Adrenal gland (tissue), 12 donors: ENCODE measurements around the gene TMEM63C. TPM values are rescaled to one million over a fixed set of nuclear protein-coding genes. Genes with fewer than 3 reads are reported as not detected.

Experiments
- DNase-seq, 7 donors: peaks; one replicate each; pipeline ENCODE4 v3.0.0-alpha.2; 2019 to 2020
- H3K27ac ChIP-seq, 5 donors: fragments of 200-600 bp; sonication (generic) in 4 of 5; 1 replicate in 3 of 5; 2 replicates in 2 of 5; pipeline versions ENCODE4 v1.5.1 to v1.8.0; 2016 to 2020; ENCODE audit warnings: mild to moderate bottlenecking in 1 of 5
- H3K27me3 ChIP-seq: fragments of 200-600 bp; 2 replicates; pipeline ENCODE4 v1.8.0; 2021
- H3K36me3 ChIP-seq, 2 donors: fragments of 200-600 bp; replicated peaks in 1 of 2; 1 replicate in 1 of 2; 2 replicates in 1 of 2; pipeline versions ENCODE4 v1.5.1 to v1.8.0; 2018 to 2022
- H3K4me1 ChIP-seq, 2 donors: fragments of 200-600 bp; replicated peaks in 1 of 2; 1 replicate in 1 of 2; 2 replicates in 1 of 2; pipeline versions ENCODE4 v1.5.1 to v1.8.0; 2018 to 2021
- H3K4me3 ChIP-seq, 4 donors: fragments of 200-600 bp; sonication (generic) in 3 of 4; one replicate each; pipeline ENCODE4 v1.5.1; 2016 to 2018
- H3K9me3 ChIP-seq, 3 donors: fragments of 200-600 bp; sonication (generic) in 1 of 3; replicated peaks in 1 of 3; 1 replicate in 2 of 3; 2 replicates in 1 of 3; pipeline versions ENCODE4 v1.5.1 to v1.8.0; 2016 to 2021
- POLR2A ChIP-seq, 2 donors: fragments of 450-650 bp; IDR thresholded peaks; one replicate each; pipeline ENCODE4 v1.6.1; 2017; ENCODE audit warnings: antibody characterized with exemption in 2 of 2, mild to moderate bottlenecking in 2 of 2, moderate library complexity in 1 of 2
- WGBS, 4 donors: extraction: QIAGEN DNeasy Blood & Tissue Kit in 2 of 4; methylation state at CpG; one replicate each; pipeline versions ENCODE4 v1.1.5 to v1.1.7; 2013 to 2017; 5-methylcytosine and 5-hydroxymethylcytosine counted together
- intact Hi-C, 2 donors: fragments of 100-400 bp; cut with DNase I; formaldehyde crosslinking; loops; one replicate each; pipeline versions ENCODE4 v1.14.1 to v1.15.0; 2022 to 2023
- polyA plus RNA-seq, 3 donors: library from polyadenylated mRNA; stranded (reverse); fragments of 200-250 nt in 2 of 3; fragments of 350-450 nt in 1 of 3; fragmentation: Illumina TruSeq in 1 of 3; extraction: RNeasy Lipid Tissue Mini Kit (QIAGEN cat#74804) in 1 of 3; gene quantifications; one replicate each; pipeline ENCODE4 v1.2.3, GENCODE V29; 2013 to 2014
- total RNA-seq, 9 donors: library from RNA; depleted of rRNA in 4 of 9; stranded (reverse); fragments of >200 nt in 4 of 9; fragments of 120-200 nt in 1 of 9; fragmentation: NEBNext Ultra II Directional in 1 of 9; extraction: Animal tissue kit (Norgen Biotek cat#: 25700) in 1 of 9; gene quantifications; one replicate each; pipeline versions ENCODE4 v1.1.0 to v1.2.4, GENCODE V29; 2013 to 2023
- TF ChIP-seq, protein P1 (sequence below), 6 experiments: fragments of 450-650 bp in 4 of 6; fragments of 200-600 bp in 2 of 6; sonication (generic) in 1 of 6; IDR thresholded peaks; 1 replicate in 5 of 6; 2 replicates in 1 of 6; pipeline versions ENCODE4 v1.5.1 to v1.8.0; 2016 to 2021; ENCODE audit warnings: antibody characterized with exemption in 6 of 6, mild to moderate bottlenecking in 2 of 6, moderate library complexity in 1 of 6
- donor health status: healthy with polysubstance abuse.
- donor health status: Bipolar disorder and iron deficiency.
- donor health status: DM: yes; HTN: yes; CAD: no.
- donor health status: DM: no; HTN: no; CAD: no.
- donor health status: DM: no; HTN: no; CAD: no.
- donor health status: DM: yes; HTN: yes; CAD: no.

TMEM63C gene
- total and polyA plus RNA-seq, 12 donors: 2.7 to 21.2 (median 8.3) TPM

DNA sequence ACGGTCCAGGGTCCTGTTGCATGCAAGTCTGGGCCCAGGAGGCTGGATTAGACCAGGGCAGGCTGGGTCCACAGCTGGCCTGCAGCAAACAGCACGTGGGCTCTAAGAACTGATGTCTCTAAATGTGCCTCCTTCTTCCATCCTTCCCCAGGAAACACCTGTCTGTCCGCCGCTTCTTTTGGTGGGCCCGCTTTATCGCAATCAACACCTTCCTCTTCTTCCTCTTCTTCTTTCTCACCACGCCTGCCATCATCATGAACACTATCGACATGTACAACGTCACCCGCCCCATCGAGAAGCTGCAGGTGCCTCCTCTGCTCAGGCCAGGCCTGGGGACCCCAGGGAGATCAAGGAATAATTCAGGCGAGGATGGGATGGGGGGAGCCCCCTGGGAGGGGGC lies 61.2 kb downstream of the TMEM63C start:
- Histone ChIP-seq H3K27ac (no peak overlapping the region), H3K4me1 (no peaks in the 10 kb centered on the region), H3K4me3 (no peak overlapping the region), H3K9me3 (no peaks in the 10 kb centered on the region), H3K27me3 (no peaks in the 10 kb centered on the region), H3K36me3 (no peaks in the 10 kb centered on the region)
- intact Hi-C loops: no loop called here
- TF ChIP-seq POLR2A (IDR thresholded peaks at IDR 0.05): no peak
- TF ChIP-seq, protein P1, sequence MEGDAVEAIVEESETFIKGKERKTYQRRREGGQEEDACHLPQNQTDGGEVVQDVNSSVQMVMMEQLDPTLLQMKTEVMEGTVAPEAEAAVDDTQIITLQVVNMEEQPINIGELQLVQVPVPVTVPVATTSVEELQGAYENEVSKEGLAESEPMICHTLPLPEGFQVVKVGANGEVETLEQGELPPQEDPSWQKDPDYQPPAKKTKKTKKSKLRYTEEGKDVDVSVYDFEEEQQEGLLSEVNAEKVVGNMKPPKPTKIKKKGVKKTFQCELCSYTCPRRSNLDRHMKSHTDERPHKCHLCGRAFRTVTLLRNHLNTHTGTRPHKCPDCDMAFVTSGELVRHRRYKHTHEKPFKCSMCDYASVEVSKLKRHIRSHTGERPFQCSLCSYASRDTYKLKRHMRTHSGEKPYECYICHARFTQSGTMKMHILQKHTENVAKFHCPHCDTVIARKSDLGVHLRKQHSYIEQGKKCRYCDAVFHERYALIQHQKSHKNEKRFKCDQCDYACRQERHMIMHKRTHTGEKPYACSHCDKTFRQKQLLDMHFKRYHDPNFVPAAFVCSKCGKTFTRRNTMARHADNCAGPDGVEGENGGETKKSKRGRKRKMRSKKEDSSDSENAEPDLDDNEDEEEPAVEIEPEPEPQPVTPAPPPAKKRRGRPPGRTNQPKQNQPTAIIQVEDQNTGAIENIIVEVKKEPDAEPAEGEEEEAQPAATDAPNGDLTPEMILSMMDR (IDR thresholded peaks at IDR 0.05): no peak
- 68 to 87% (median 80%) methylated on average over 11 to 12 of the region's 12 CpGs for WGBS, 4 donors
- DNase-seq: no peak

DNA sequence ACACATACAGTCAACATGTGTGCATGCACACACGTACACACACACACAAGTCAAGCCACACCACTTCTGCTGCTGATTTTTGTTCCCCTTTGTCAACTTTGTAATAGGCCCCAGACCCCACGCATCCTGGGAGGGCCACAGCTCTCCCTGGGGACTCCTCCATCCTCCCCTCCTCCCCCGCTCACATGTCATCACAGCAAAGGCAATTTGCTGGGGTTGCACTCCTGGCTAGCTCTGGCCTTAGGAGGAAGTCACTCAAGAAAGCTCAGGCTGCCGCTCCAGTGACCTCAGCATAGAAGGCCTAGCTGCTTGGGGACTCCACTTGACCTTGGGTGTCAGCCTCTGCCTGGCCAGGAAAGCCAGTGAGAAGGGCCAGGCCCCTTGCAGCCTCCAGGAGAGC lies 62.3 kb downstream of the TMEM63C start:
- Histone ChIP-seq H3K4me3 (no peak overlapping the region), H3K36me3 (no peaks in the 10 kb centered on the region), H3K27me3 (no peaks in the 10 kb centered on the region), H3K4me1 (no peaks in the 10 kb centered on the region), H3K9me3 (no peaks in the 10 kb centered on the region), H3K27ac (no peak overlapping the region)
- WGBS, 4 donors: 82 to 97% (median 87%) methylated on average over 4 of the region's 4 CpGs
- DNase-seq: no peak
- intact Hi-C loops: no loop called here
- no peak for TF ChIP-seq POLR2A (IDR thresholded peaks at IDR 0.05)
- TF ChIP-seq, protein P1 (IDR thresholded peaks at IDR 0.05): no peak

DNA sequence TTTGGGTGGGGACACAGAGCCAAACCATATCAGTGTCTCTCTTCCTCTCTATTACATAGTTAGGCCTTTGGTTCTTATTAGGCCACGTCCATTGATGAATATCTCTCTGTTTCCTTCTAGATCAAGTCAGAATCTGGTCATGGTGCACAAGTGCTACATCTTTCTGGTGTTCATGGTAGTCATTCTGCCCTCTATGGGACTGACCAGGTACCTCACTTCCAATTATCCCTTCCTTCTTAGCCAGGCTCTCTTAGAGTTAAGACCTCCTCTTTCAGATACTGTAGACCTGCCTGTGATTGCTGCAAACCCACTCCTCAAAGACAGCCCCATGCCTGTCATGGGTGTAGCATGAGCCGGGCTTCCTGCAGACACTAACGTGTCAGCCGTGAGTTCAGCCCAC lies 64.2 kb downstream of the TMEM63C start:
- Histone ChIP-seq H3K9me3 (no peaks in the 10 kb centered on the region), H3K36me3 (no peaks in the 10 kb centered on the region), H3K27me3 (no peaks in the 10 kb centered on the region), H3K4me1 (no peaks in the 10 kb centered on the region), H3K4me3 (no peak overlapping the region), H3K27ac (no peak overlapping the region)
- no peak for DNase-seq
- no peak for TF ChIP-seq POLR2A (IDR thresholded peaks at IDR 0.05)
- TF ChIP-seq, protein P1 (IDR thresholded peaks at IDR 0.05): no peak
- intact Hi-C loops: no loop called here
- WGBS, 4 donors: 75 to 92% (median 76%) methylated on average over 4 of the region's 4 CpGs

DNA sequence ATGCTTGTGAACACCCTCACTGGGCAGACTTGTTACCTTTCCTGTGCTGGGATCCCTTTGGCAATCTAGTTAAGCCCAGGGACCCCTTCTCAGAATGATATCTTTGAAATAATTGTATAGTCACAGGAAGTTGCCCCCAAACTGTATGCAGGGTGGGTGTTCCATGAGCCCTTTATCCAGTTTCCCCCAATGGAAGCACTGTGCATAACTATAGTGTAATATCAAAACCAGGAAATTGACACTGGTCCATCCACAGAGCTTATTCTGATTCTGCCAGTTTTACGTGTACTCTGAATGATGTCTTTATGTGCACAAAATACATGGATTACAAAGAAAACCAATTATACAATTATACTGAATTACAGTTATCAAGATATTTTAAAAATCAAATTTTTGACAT lies 65.2 kb downstream of the TMEM63C start:
- 85 to 97% (median 91%) methylated on average over 1 of the region's 1 CpG for WGBS, 4 donors
- no peaks in the 10 kb centered on the region for H3K4me1 ChIP-seq
- no peaks in the 10 kb centered on the region for H3K9me3 ChIP-seq
- no peaks in the 10 kb centered on the region for H3K27me3 ChIP-seq
- intact Hi-C loops: no loop called here
- no peak for TF ChIP-seq POLR2A (IDR thresholded peaks at IDR 0.05)
- TF ChIP-seq, protein P1 (IDR thresholded peaks at IDR 0.05): no peak
- no peaks in the 10 kb centered on the region for H3K36me3 ChIP-seq
- no peak for DNase-seq
- H3K4me3 ChIP-seq: no peak overlapping the region
- no peak overlapping the region for H3K27ac ChIP-seq
